K562 (cell line): Measurements from ENCODE around the gene ARIH1. TPM values are rescaled to one million over a fixed set of nuclear protein-coding genes. Genes with fewer than 3 reads are reported as not detected.

Source experiments
- ATAC-seq: fragments of 200-7000 bp; cut with Tn5 transposase; 3 replicates; pipeline ENCODE4 v1.9.1; 2020; ENCODE audit warnings: moderate library complexity
- BruUV-seq: library from RNA; stranded (reverse); fragments of 400-500 nt; replicated peaks from 2 replicates; lab custom pipeline; 2021; lab: Mats Ljungman, UMichigan
- CTCF ChIA-PET: fragments of 300-600 bp; formaldehyde crosslinking; extraction: SDS; loops from one replicate; lab custom pipeline; 2021; ENCODE audit warnings: low intra/inter-chr PET ratio; lab: Yijun Ruan, JAX
- POLR2A ChIA-PET: fragments of 300-600, 350-650 bp; sonication (Branson Sonifier 250); formaldehyde crosslinking; extraction: SDS; loops from one replicate; lab custom pipeline; 2021; ENCODE audit warnings: antibody characterized with exemption, inconsistent platforms; lab: Yijun Ruan, JAX
- DNase-seq, 4 experiments: peaks; one replicate each; pipeline versions ENCODE4 v3.0.0 to v3.0.0-alpha.2; 2011 to 2018; ENCODE audit warnings: low spot score in 3 of 4, mixed read lengths in 3 of 4; ENCODE audit errors: extremely low read depth in 1 of 4
- FAIRE-seq: peaks from 2 replicates; lab custom pipeline; 2011; peaks lifted over from hg19 to GRCh38; lab: Jason Lieb, UNC
- H2AFZ ChIP-seq: 2 replicates; pipeline ENCODE4 v1.6.0; 2011; ENCODE audit warnings: low read depth, low read length, control low read depth, inconsistent platforms
- H3K27ac ChIP-seq: fragments of 200-600 bp; 3 replicates; pipeline ENCODE4 v1.8.0; 2011; ENCODE audit warnings: low read depth, mild to moderate bottlenecking, control low read depth, inconsistent platforms, low read length, moderate library complexity, mixed read lengths; ENCODE audit errors: extremely low read depth
- H3K27me3 ChIP-seq, 2 experiments: fragments of 300-600 bp in 1 of 2; 2 replicates in 1 of 2; 3 replicates in 1 of 2; pipeline versions ENCODE4 v1.6.0 to v1.8.0; 2011; ENCODE audit warnings: inconsistent platforms in 2 of 2, low read length in 2 of 2, mild to moderate bottlenecking in 1 of 2, mixed read lengths in 1 of 2, moderate library complexity in 1 of 2; ENCODE audit not compliant: control insufficient read depth in 2 of 2, insufficient read depth in 2 of 2
- H3K36me3 ChIP-seq: fragments of 300-600 bp; 3 replicates; pipeline ENCODE4 v1.8.0; 2011; ENCODE audit warnings: mild to moderate bottlenecking, low read length, inconsistent platforms; ENCODE audit not compliant: control insufficient read depth, insufficient read depth
- H3K4me1 ChIP-seq, 2 experiments: fragments of 200-600 bp in 1 of 2; replicated peaks in 1 of 2; 2 replicates in 1 of 2; 3 replicates in 1 of 2; pipeline versions ENCODE4 v1.5.1 to v1.8.0; 2011; ENCODE audit warnings: inconsistent platforms in 2 of 2, low read length in 2 of 2, mild to moderate bottlenecking in 1 of 2, mixed read lengths in 1 of 2, moderate library complexity in 1 of 2; ENCODE audit not compliant: control insufficient read depth in 2 of 2, insufficient read depth in 2 of 2
- H3K4me2 ChIP-seq: 2 replicates; pipeline ENCODE4 v1.6.1; 2011; ENCODE audit warnings: low read length, control low read depth, inconsistent platforms, mixed read lengths; ENCODE audit not compliant: insufficient read depth
- H3K4me3 ChIP-seq: fragments of 200-600 bp; sonication (generic), shearing (Covaris generic); 2 replicates; pipeline ENCODE4 v1.5.1; 2016; ENCODE audit warnings: control low read depth, inconsistent platforms
- H3K79me2 ChIP-seq: fragments of 200-600 bp; 3 replicates; pipeline ENCODE4 v1.8.0; 2011; ENCODE audit warnings: low read length, inconsistent platforms; ENCODE audit not compliant: control insufficient read depth, insufficient read depth
- H3K9ac ChIP-seq, 2 experiments: 2 replicates each; pipeline versions ENCODE4 v1.6.0 to v1.6.1; 2011; ENCODE audit warnings: low read depth in 2 of 2, low read length in 2 of 2, control low read depth in 1 of 2, inconsistent platforms in 1 of 2, mild to moderate bottlenecking in 1 of 2, mixed read lengths in 1 of 2; ENCODE audit not compliant: insufficient read depth in 1 of 2
- H3K9me1 ChIP-seq: one replicate; pipeline ENCODE4 v1.6.0; 2011; ENCODE audit warnings: inconsistent platforms, mild to moderate bottlenecking, low read length, moderate library complexity; ENCODE audit not compliant: control insufficient read depth, insufficient read depth
- H3K9me3 ChIP-seq: replicated peaks from 2 replicates; pipeline ENCODE4 v1.5.1; 2011; ENCODE audit warnings: low read depth, low read length, inconsistent platforms; ENCODE audit not compliant: control insufficient read depth, insufficient read depth
- H4K20me1 ChIP-seq: replicated peaks from 2 replicates; pipeline ENCODE4 v1.6.1; 2011; ENCODE audit warnings: low read length, inconsistent platforms, mixed read lengths; ENCODE audit not compliant: control insufficient read depth, insufficient read depth
- ERF ChIP-seq: fragments of 450-650 bp; formaldehyde crosslinking; IDR thresholded peaks from 2 replicates; pipeline ENCODE4 v1.4.0; 2020; ENCODE audit warnings: mild to moderate bottlenecking, mixed read lengths
- MIER1 ChIP-seq: fragments of 450-650 bp; IDR thresholded peaks from 2 replicates; pipeline ENCODE4 v1.6.1; 2016; ENCODE audit warnings: antibody characterized with exemption, mild to moderate bottlenecking, low read depth
- XRCC5 ChIP-seq: fragments of 200-400 bp; formaldehyde crosslinking; IDR thresholded peaks from 2 replicates; pipeline ENCODE4 v1.6.1; 2017; ENCODE audit warnings: low read depth, mild to moderate bottlenecking, low read length
- ZC3H8 ChIP-seq: fragments of 450-650 bp; IDR thresholded peaks from 2 replicates; pipeline ENCODE4 v1.6.1; 2017
- ZNF644 ChIP-seq: fragments of 200-800 bp; sonication (Bioruptor generic); IDR thresholded peaks from 2 replicates; pipeline ENCODE4 v1.6.1; 2016; ENCODE audit warnings: low read depth, missing genetic modification characterization, missing compliant biosample characterization
- WGBS: fragments of 100-300 bp; shearing (Covaris generic); methylation state at CpG from one replicate; pipeline ENCODE4 v1.1.6; 2016; ENCODE audit warnings: low coverage, mixed read lengths; ENCODE audit not compliant: insufficient coverage; ENCODE audit errors: missing lambda C conversion rate; 5-methylcytosine and 5-hydroxymethylcytosine counted together
- in situ Hi-C: fragments of 300-500 bp; cut with MboI; formaldehyde crosslinking; loops from 4 replicates; pipeline ENCODE4 v1.15.0; 2018; ENCODE audit warnings: inconsistent platforms, mixed read lengths
- intact Hi-C: fragments of 100-400 bp; cut with micrococcal nuclease; formaldehyde crosslinking; loops from 2 replicates; pipeline ENCODE4 v1.14.2; 2022
- polyA plus RNA-seq, 8 experiments: library from polyadenylated mRNA; depleted of rRNA in 4 of 8; stranded (reverse) in 5 of 8; unstranded in 3 of 8; fragments of >200 nt; fragmentation: Nextera tagmentation in 2 of 8; fragmentation: Illumina TruSeq in 1 of 8; extraction: Ambion mirVana in 2 of 8; extraction: Trizol in 1 of 8; gene quantifications; 2 replicates each; pipeline versions ENCODE4 v1.2.1 to v1.2.3, GENCODE V29; 2011 to 2014; ENCODE audit warnings: inconsistent platforms in 1 of 8, missing spikeins in 1 of 8
- total RNA-seq, 7 experiments: library from RNA; depleted of rRNA in 6 of 7; stranded (reverse); fragments of >200 nt in 6 of 7; fragmentation: Illumina TruSeq in 2 of 7; extraction: Trizol in 2 of 7; gene quantifications; 2 replicates each; pipeline versions ENCODE4 v1.2.1 to v1.2.3, GENCODE V29; 2011 to 2021; ENCODE audit warnings: low replicate concordance in 1 of 7
- TF ChIP-seq, protein P1 (sequence below), 3 experiments: fragments of 200-800 bp in 1 of 3; sonication (Bioruptor generic) in 1 of 3; sonication (generic) in 1 of 3; formaldehyde crosslinking in 1 of 3; IDR thresholded peaks; 2 replicates each; pipeline versions ENCODE4 v1.6.1 to v1.8.0; 2016 to 2022; ENCODE audit warnings: mild to moderate bottlenecking in 2 of 3, missing compliant biosample characterization in 2 of 3, missing genetic modification characterization in 2 of 3, missing genetic modification reagents in 1 of 3
- TF ChIP-seq, protein P2 (sequence below), 2 experiments: fragments of 450-650 bp in 1 of 2; sonication (generic) in 1 of 2; formaldehyde crosslinking in 1 of 2; IDR thresholded peaks in 1 of 2; conservative IDR thresholded peaks in 1 of 2; 2 replicates each; pipeline versions ENCODE4 v1.6.1 to v1.8.1; 2016 to 2023; ENCODE audit warnings: mild to moderate bottlenecking in 2 of 2, moderate library complexity in 2 of 2, inconsistent platforms in 1 of 2, missing genetic modification reagents in 1 of 2
- TF ChIP-seq, protein P3 (sequence below): sonication (generic); formaldehyde crosslinking; IDR thresholded peaks from 2 replicates; pipeline ENCODE4 v1.8.0; 2022; ENCODE audit warnings: mild to moderate bottlenecking, missing genetic modification reagents
- TF ChIP-seq, protein P4 (sequence below): fragments of 450-650 bp; formaldehyde crosslinking; IDR thresholded peaks from 2 replicates; pipeline ENCODE4 v1.4.0; 2020; ENCODE audit warnings: mild to moderate bottlenecking, mixed read lengths
- TF ChIP-seq, protein P5 (sequence below): fragments of 450-650 bp; IDR thresholded peaks from 2 replicates; pipeline ENCODE4 v1.6.1; 2014; ENCODE audit warnings: low read depth, mild to moderate bottlenecking, moderate library complexity, borderline replicate concordance
- TF ChIP-seq, protein P6 (sequence below): fragments of 450-650 bp; formaldehyde crosslinking; IDR thresholded peaks from 2 replicates; pipeline ENCODE4 v1.4.0; 2022; ENCODE audit warnings: missing genetic modification characterization

Gene ARIH1
- total and polyA plus RNA-seq, 9 of the 15 experiments (the other 6 are each of a cell fraction or from before 2014, with no cell fraction given), result 17.7 to 125 (median 31.4) TPM

DNA sequence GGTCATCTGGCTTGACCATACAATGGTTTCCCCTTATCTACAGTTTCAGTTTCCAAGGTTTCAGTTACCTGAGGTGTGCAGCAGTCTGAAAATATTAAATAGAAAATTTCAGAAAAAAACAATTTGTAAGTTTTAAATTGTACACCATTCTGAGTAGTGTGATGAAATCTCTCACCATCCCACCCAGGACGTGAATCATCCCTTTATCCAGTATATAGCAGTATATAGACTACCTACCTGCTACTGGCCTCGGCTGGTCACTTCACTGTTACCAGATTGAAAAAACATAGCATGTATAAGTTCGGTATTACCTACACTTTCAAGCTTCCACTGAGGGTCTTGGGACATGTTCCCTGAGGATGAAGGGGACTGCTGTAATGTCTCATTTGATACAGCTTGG is 12.0 kb downstream of the ARIH1 start:
- FAIRE-seq (no peak), DNase-seq (no peak), ATAC-seq (0 out of 3 replicates have a peak, but pooled peaks have one; percentile 18)
- H3K4me1 ChIP-seq, result peaks cover 0 to 7% of the 10 kb centered on the region in 2 experiments; a peak in 2 of 5 replicates
- CTCF ChIA-PET, result no interaction called here
- no peak overlapping the region for H3K4me3 ChIP-seq
- no peaks in the 10 kb centered on the region for H3K9me1 ChIP-seq
- POLR2A ChIA-PET, result interaction anchor here (0.6 to 1.2 kb wide), 3 partner anchors 8 to 312 kb away, joined by 3 to 5 read pairs (median 3); no protein-coding TSS in a partner anchor
- H3K4me2 ChIP-seq, result no peak overlapping the region
- intact Hi-C loops, result no loop called here
- no peaks in the 10 kb centered on the region for H3K27me3 ChIP-seq
- in situ Hi-C loops, result no loop called here
- H3K36me3 ChIP-seq, result peaks cover 19% of the 10 kb centered on the region; the same call in 2 of the 3 replicates
- 88% methylated on average over 3 of the region's 3 CpGs for WGBS
- no peaks in the 10 kb centered on the region for H3K9me3 ChIP-seq
- H3K27ac ChIP-seq, result no peak overlapping the region
- no peak overlapping the region for H3K9ac ChIP-seq
- no TSS peak for BruUV-seq
- peaks cover 94% of the 10 kb centered on the region for H3K79me2 ChIP-seq
- no peak overlapping the region for H2AFZ ChIP-seq
- H4K20me1 ChIP-seq, result peaks cover 7% of the 10 kb centered on the region; the same call in 1 of the 2 replicates
- TF ChIP-seq ZC3H8 (no peak), ERF (no peak), XRCC5 (no peak), ZNF644 (tag) (no peak), MIER1 (no peak)
- TF ChIP-seq, protein P1, sequence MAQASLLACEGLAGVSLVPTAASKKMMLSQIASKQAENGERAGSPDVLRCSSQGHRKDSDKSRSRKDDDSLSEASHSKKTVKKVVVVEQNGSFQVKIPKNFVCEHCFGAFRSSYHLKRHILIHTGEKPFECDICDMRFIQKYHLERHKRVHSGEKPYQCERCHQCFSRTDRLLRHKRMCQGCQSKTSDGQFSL (CRISPR knock-in tag; IDR thresholded peaks at IDR 0.05), result no peak
- TF ChIP-seq, protein P1 (tag; IDR thresholded peaks at IDR 0.05), result no peak
- TF ChIP-seq, protein P2, sequence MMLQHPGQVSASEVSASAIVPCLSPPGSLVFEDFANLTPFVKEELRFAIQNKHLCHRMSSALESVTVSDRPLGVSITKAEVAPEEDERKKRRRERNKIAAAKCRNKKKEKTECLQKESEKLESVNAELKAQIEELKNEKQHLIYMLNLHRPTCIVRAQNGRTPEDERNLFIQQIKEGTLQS (IDR thresholded peaks at IDR 0.05), result no peak
- TF ChIP-seq, protein P2 (CRISPR knock-in tag; conservative IDR thresholded peaks at IDR 0.05), result no peak
- TF ChIP-seq, protein P3, sequence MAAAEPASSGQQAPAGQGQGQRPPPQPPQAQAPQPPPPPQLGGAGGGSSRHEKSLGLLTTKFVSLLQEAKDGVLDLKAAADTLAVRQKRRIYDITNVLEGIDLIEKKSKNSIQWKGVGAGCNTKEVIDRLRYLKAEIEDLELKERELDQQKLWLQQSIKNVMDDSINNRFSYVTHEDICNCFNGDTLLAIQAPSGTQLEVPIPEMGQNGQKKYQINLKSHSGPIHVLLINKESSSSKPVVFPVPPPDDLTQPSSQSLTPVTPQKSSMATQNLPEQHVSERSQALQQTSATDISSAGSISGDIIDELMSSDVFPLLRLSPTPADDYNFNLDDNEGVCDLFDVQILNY (CRISPR knock-in tag), result no peak
- TF ChIP-seq, protein P4, sequence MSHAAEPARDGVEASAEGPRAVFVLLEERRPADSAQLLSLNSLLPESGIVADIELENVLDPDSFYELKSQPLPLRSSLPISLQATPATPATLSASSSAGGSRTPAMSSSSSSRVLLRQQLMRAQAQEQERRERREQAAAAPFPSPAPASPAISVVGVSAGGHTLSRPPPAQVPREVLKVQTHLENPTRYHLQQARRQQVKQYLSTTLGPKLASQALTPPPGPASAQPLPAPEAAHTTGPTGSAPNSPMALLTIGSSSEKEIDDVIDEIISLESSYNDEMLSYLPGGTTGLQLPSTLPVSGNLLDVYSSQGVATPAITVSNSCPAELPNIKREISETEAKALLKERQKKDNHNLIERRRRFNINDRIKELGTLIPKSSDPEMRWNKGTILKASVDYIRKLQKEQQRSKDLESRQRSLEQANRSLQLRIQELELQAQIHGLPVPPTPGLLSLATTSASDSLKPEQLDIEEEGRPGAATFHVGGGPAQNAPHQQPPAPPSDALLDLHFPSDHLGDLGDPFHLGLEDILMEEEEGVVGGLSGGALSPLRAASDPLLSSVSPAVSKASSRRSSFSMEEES, result no peak
- TF ChIP-seq, protein P5, sequence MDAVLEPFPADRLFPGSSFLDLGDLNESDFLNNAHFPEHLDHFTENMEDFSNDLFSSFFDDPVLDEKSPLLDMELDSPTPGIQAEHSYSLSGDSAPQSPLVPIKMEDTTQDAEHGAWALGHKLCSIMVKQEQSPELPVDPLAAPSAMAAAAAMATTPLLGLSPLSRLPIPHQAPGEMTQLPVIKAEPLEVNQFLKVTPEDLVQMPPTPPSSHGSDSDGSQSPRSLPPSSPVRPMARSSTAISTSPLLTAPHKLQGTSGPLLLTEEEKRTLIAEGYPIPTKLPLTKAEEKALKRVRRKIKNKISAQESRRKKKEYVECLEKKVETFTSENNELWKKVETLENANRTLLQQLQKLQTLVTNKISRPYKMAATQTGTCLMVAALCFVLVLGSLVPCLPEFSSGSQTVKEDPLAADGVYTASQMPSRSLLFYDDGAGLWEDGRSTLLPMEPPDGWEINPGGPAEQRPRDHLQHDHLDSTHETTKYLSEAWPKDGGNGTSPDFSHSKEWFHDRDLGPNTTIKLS, result no peak
- TF ChIP-seq, protein P6, sequence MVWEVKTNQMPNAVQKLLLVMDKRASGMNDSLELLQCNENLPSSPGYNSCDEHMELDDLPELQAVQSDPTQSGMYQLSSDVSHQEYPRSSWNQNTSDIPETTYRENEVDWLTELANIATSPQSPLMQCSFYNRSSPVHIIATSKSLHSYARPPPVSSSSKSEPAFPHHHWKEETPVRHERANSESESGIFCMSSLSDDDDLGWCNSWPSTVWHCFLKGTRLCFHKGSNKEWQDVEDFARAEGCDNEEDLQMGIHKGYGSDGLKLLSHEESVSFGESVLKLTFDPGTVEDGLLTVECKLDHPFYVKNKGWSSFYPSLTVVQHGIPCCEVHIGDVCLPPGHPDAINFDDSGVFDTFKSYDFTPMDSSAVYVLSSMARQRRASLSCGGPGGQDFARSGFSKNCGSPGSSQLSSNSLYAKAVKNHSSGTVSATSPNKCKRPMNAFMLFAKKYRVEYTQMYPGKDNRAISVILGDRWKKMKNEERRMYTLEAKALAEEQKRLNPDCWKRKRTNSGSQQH, result no peak
